ENCODE results near the gene PLA2G4E.
A peak's percentile ranks its signal among the peaks of the same experiment; 100 is the strongest.

PLA2G4E gene

GRCh38 chr15:41972253-41973242 lies 48.3 kb downstream of the PLA2G4E start, which contains the start of gene EHD4:
TSS of gene EHD4 (minus strand) at chr15:41972557. CDS start at chr15:41972494, 63 bp downstream.
- DNase-seq = peak; percentile 66

- DNase-seq = no peak
These were observed 49.0 kb downstream of the PLA2G4E start for GRCh38 chr15:41971895-41972252.

- no peak for DNase-seq
These were observed 49.5 kb downstream of the PLA2G4E start for GRCh38 chr15:41971089-41971894.

- no peak for DNase-seq
These were observed 50.4 kb downstream of the PLA2G4E start for GRCh38 chr15:41970456-41970855.

DNA sequence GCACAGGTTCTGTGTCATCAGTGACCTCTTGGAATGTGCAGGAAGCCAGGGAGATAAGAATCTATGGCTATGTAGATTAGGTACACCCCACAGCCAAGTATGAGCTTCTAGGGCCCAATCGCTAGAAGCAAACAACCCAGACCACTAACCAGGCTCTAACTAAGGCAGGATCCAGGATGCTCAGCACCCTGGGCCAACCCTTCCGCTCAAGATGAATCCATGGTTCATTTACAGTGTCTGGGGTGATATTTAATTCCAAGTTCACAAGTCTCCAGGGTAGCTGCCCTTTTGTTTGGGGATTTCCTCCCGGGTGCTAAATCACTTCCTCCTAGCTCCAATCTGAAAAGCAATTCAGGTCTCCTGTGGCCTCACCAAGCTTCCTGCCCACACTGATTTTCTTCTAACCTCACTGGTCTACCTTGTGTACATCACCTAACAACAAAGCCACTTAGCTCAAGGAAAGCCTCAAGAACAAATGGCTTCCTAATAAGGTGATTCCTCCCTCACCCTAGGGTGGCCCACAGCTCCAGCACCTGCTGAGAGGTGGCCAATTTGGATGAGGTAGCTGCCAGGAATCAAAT lies 50.9 kb downstream of the PLA2G4E start:
- no peak for DNase-seq

GRCh38 chr15:41968701-41969100 lies 52.1 kb downstream of the PLA2G4E start:
- no peak for DNase-seq

- DNase-seq = peak; percentile 66
These were observed 53.2 kb downstream of the PLA2G4E start for GRCh38 chr15:41967506-41968206.

DNA sequence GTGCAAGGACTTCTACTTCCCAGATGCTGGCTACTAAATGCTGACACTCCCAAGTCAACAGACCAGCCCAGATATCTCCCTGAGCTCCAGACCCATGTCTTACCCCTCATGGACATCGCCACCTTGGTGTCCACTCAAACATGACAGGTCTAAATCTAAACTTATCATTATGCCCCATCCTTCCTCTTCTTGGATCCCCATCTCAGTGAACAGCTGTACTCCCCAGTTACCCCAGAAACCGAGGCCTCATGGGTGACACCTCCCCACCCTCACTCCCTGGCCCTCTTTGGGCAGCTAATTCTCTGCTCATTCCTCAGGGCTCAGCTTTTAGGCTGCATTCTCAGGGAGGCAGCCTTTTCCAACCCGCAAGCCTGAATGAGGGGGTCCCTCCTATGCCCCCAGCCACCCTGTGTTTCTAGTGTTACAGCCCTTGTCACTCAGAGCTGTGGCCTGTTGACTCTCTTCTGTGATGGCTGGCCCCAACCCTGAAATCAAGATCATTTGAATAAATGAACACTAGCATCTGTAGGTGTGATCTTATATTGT lies 53.8 kb downstream of the PLA2G4E start:
- no peak for DNase-seq

- no peak for DNase-seq
These were observed 54.4 kb downstream of the PLA2G4E start for GRCh38 chr15:41966414-41966812.

GRCh38 chr15:41965441-41966413 lies 55.1 kb downstream of the PLA2G4E start:
- no peak for DNase-seq

DNA sequence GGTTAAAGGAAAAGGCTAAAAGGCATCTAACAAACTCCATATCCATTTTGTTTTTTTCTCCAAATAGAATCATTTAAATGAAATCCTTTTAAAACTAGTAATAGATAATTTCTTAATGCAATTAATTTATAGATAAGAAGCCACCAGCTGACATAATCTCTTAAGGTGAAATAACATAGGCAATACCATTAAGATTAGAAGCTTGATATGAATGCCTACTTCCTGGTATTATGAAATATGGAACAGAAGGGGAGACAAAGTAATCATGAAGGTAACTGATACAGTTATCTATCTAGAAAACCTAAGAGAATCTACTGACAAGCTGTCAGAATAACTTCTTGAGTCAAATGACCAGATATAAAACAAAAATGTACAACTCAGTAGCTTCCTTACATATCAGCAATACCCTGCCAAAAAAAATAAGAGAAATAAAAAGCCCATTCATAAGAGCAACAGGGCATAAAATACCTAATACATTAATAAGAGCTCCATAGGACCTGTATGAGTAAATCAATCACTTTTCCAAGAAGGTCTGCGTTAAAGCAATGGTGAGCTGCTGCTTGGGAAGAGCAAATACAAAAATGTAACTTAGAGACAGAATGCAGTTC lies 59.1 kb downstream of the PLA2G4E start:
- no peak for DNase-seq

GRCh38 chr15:41961001-41961518 lies 59.8 kb downstream of the PLA2G4E start:
- DNase-seq = no peak

DNA sequence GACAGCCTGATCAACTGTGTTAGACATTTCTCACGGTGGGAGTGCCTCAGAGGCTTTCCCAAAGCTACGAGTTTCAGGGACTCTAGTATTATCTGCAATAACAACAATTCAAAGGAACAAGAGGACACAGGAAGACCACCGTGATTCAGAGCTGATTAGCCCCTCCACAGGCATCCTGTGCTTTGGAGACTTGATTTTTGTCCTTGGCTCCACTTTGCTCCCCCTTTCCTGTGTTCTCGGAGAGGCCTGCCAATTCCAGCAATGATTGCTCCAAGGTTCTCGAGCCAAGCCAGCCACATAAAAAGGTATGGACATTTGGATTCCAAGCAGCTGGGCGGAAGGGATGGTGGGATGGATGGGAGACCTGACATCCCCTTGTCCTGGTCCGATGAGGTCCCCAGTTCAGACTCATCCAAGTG lies 62.8 kb downstream of the PLA2G4E start:
- DNase-seq = no peak

- no peak for DNase-seq
These were observed 63.6 kb downstream of the PLA2G4E start for GRCh38 chr15:41957021-41957897.

- DNase-seq = no peak
These were observed 64.9 kb downstream of the PLA2G4E start for GRCh38 chr15:41955807-41956525.

- DNase-seq = no peak
These were observed 65.7 kb downstream of the PLA2G4E start for GRCh38 chr15:41955100-41955499.

GRCh38 chr15:41954036-41954435 lies 66.8 kb downstream of the PLA2G4E start:
- no peak for DNase-seq

- no peak for DNase-seq
These were observed 68.8 kb downstream of the PLA2G4E start for GRCh38 chr15:41952013-41952563.
